ENCODE measurements around the gene VMO1.

DNA sequence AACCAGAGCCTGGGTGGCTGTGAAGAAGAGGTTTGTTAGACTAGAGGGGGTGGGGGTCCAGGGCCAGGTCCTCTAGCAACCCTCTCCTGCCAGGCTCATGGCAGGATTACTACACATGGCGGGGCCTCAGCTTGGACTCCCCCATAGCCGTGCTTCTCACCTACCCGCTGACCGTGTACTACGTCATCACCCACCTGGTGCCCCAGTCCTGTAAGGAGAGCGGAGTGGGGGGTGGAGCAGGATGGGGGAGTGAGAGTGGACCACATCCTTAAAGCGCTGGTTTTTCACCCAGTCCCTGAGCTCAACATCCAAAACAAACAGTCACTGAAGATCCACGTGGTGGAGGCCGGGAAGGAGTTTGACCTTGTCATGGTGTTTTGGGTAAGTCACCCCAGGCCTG is 42.3 kb downstream of the VMO1 start:
- TF ChIP-seq, protein P1, sequence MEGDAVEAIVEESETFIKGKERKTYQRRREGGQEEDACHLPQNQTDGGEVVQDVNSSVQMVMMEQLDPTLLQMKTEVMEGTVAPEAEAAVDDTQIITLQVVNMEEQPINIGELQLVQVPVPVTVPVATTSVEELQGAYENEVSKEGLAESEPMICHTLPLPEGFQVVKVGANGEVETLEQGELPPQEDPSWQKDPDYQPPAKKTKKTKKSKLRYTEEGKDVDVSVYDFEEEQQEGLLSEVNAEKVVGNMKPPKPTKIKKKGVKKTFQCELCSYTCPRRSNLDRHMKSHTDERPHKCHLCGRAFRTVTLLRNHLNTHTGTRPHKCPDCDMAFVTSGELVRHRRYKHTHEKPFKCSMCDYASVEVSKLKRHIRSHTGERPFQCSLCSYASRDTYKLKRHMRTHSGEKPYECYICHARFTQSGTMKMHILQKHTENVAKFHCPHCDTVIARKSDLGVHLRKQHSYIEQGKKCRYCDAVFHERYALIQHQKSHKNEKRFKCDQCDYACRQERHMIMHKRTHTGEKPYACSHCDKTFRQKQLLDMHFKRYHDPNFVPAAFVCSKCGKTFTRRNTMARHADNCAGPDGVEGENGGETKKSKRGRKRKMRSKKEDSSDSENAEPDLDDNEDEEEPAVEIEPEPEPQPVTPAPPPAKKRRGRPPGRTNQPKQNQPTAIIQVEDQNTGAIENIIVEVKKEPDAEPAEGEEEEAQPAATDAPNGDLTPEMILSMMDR (IDR thresholded peaks at IDR 0.05; ENCODE audit: insufficient read depth, low read depth, low read length): no peak
- TF ChIP-seq EZH2 (IDR thresholded peaks at IDR 0.05; ENCODE audit: insufficient read depth, low read length): no peak
